ENCODE measurements around the gene ARHGAP42. TPM values are rescaled to one million over a fixed set of nuclear protein-coding genes. Genes with fewer than 3 reads are reported as not detected.

The ARHGAP42 gene
- total and polyA plus RNA-seq, 2 donors = 6.0 to 24.4 TPM

- no peak for DNase-seq (ENCODE audit: low read depth in 6 of 9, low spot score in 9 of 9)
- H3K4me1 ChIP-seq (ENCODE audit: control insufficient read depth in 2 of 2, insufficient read depth in 2 of 2, low read length in 2 of 2) = no peaks in the 10 kb centered on the region
- no peaks in the 10 kb centered on the region for H3K27me3 ChIP-seq (ENCODE audit: control insufficient read depth in 2 of 2, insufficient read depth in 1 of 2, low read length in 1 of 2)
- H3K9me3 ChIP-seq (ENCODE audit: control insufficient read depth in 2 of 2, insufficient read depth in 1 of 2, low read length in 1 of 2) = no peaks in the 10 kb centered on the region
- 98% methylated on average over 2 of the region's 2 CpGs for WGBS
- no peaks in the 10 kb centered on the region for H3K36me3 ChIP-seq (ENCODE audit: control insufficient read depth in 2 of 2, insufficient read depth in 2 of 2, low read length in 1 of 2)
- H3K27ac ChIP-seq (ENCODE audit: low read depth in 1 of 2, low read length in 1 of 2) = no peak overlapping the region
- H3K4me3 ChIP-seq (ENCODE audit: low read length in 2 of 2) = no peak overlapping the region
Measured at GRCh38 chr11:100867606-100868005, 180.5 kb downstream of the ARHGAP42 start.

GRCh38 chr11:100869328-100869727, 182.2 kb downstream of the ARHGAP42 start:
- Histone ChIP-seq H3K36me3 (ENCODE audit: control insufficient read depth in 2 of 2, insufficient read depth in 2 of 2, low read length in 1 of 2) (no peaks in the 10 kb centered on the region), H3K27me3 (ENCODE audit: control insufficient read depth in 2 of 2, insufficient read depth in 1 of 2, low read length in 1 of 2) (no peaks in the 10 kb centered on the region), H3K9me3 (ENCODE audit: control insufficient read depth in 2 of 2, insufficient read depth in 1 of 2, low read length in 1 of 2) (no peaks in the 10 kb centered on the region), H3K4me1 (ENCODE audit: control insufficient read depth in 2 of 2, insufficient read depth in 2 of 2, low read length in 2 of 2) (no peaks in the 10 kb centered on the region), H3K4me3 (ENCODE audit: low read length in 2 of 2) (no peak overlapping the region), H3K27ac (ENCODE audit: low read depth in 1 of 2, low read length in 1 of 2) (no peak overlapping the region)
- DNase-seq (ENCODE audit: low read depth in 6 of 9, low spot score in 9 of 9) = no peak
- 88% methylated on average over 1 of the region's 1 CpG for WGBS

- no peak overlapping the region for H3K27ac ChIP-seq (ENCODE audit: low read depth in 1 of 2, low read length in 1 of 2)
- WGBS = 92% methylated on average over 4 of the region's 4 CpGs
Measured at GRCh38 chr11:100870138-100870537, 183.1 kb downstream of the ARHGAP42 start.

GRCh38 chr11:100872951-100873740, 186.1 kb downstream of the ARHGAP42 start:
- H3K9me3 ChIP-seq (ENCODE audit: control insufficient read depth in 2 of 2, insufficient read depth in 1 of 2, low read length in 1 of 2) = no peaks in the 10 kb centered on the region
- 95% methylated on average over 3 of the region's 3 CpGs for WGBS
- H3K27me3 ChIP-seq (ENCODE audit: control insufficient read depth in 2 of 2, insufficient read depth in 1 of 2, low read length in 1 of 2) = no peaks in the 10 kb centered on the region
- H3K27ac ChIP-seq (ENCODE audit: low read depth in 1 of 2, low read length in 1 of 2) = no peak overlapping the region
- no peaks in the 10 kb centered on the region for H3K4me1 ChIP-seq (ENCODE audit: control insufficient read depth in 2 of 2, insufficient read depth in 2 of 2, low read length in 2 of 2)
- DNase-seq (ENCODE audit: low read depth in 6 of 9, low spot score in 9 of 9) = no peak
- no peak overlapping the region for H3K4me3 ChIP-seq (ENCODE audit: low read length in 2 of 2)
- no peaks in the 10 kb centered on the region for H3K36me3 ChIP-seq (ENCODE audit: control insufficient read depth in 2 of 2, insufficient read depth in 2 of 2, low read length in 1 of 2)

More at GRCh38 chr11:100870138-100870537, 183.1 kb downstream of the ARHGAP42 start:
- Histone ChIP-seq H3K27me3 (ENCODE audit: control insufficient read depth in 2 of 2, insufficient read depth in 1 of 2, low read length in 1 of 2) (no peaks in the 10 kb centered on the region), H3K36me3 (ENCODE audit: control insufficient read depth in 2 of 2, insufficient read depth in 2 of 2, low read length in 1 of 2) (no peaks in the 10 kb centered on the region), H3K4me1 (ENCODE audit: control insufficient read depth in 2 of 2, insufficient read depth in 2 of 2, low read length in 2 of 2) (no peaks in the 10 kb centered on the region), H3K9me3 (ENCODE audit: control insufficient read depth in 2 of 2, insufficient read depth in 1 of 2, low read length in 1 of 2) (no peaks in the 10 kb centered on the region), H3K4me3 (ENCODE audit: low read length in 2 of 2) (no peak overlapping the region)
- no peak for DNase-seq (ENCODE audit: low read depth in 6 of 9, low spot score in 9 of 9)

- no peak overlapping the region for H3K4me3 ChIP-seq (ENCODE audit: low read length in 2 of 2)
- H3K9me3 ChIP-seq (ENCODE audit: control insufficient read depth in 2 of 2, insufficient read depth in 1 of 2, low read length in 1 of 2) = no peaks in the 10 kb centered on the region
- DNase-seq (ENCODE audit: low read depth in 6 of 9, low spot score in 9 of 9) = no peak
- WGBS = 96% methylated on average over 4 of the region's 4 CpGs
- H3K27ac ChIP-seq (ENCODE audit: low read depth in 1 of 2, low read length in 1 of 2) = no peak overlapping the region
- no peaks in the 10 kb centered on the region for H3K4me1 ChIP-seq (ENCODE audit: control insufficient read depth in 2 of 2, insufficient read depth in 2 of 2, low read length in 2 of 2)
- H3K36me3 ChIP-seq (ENCODE audit: control insufficient read depth in 2 of 2, insufficient read depth in 2 of 2, low read length in 1 of 2) = no peaks in the 10 kb centered on the region
- no peaks in the 10 kb centered on the region for H3K27me3 ChIP-seq (ENCODE audit: control insufficient read depth in 2 of 2, insufficient read depth in 1 of 2, low read length in 1 of 2)
Measured at GRCh38 chr11:100874203-100874602, 187.1 kb downstream of the ARHGAP42 start.

GRCh38 chr11:100875521-100875869, 188.4 kb downstream of the ARHGAP42 start:
- H3K9me3 ChIP-seq (ENCODE audit: control insufficient read depth in 2 of 2, insufficient read depth in 1 of 2, low read length in 1 of 2) = no peaks in the 10 kb centered on the region
- no peak for DNase-seq (ENCODE audit: low read depth in 6 of 9, low spot score in 9 of 9)
- no peak overlapping the region for H3K4me3 ChIP-seq (ENCODE audit: low read length in 2 of 2)
- H3K27ac ChIP-seq (ENCODE audit: low read depth in 1 of 2, low read length in 1 of 2) = no peak overlapping the region
- H3K4me1 ChIP-seq (ENCODE audit: control insufficient read depth in 2 of 2, insufficient read depth in 2 of 2, low read length in 2 of 2) = no peaks in the 10 kb centered on the region
- H3K36me3 ChIP-seq (ENCODE audit: control insufficient read depth in 2 of 2, insufficient read depth in 2 of 2, low read length in 1 of 2) = no peaks in the 10 kb centered on the region
- WGBS = 92% methylated on average over 8 of the region's 8 CpGs
- H3K27me3 ChIP-seq (ENCODE audit: control insufficient read depth in 2 of 2, insufficient read depth in 1 of 2, low read length in 1 of 2) = no peaks in the 10 kb centered on the region

- Histone ChIP-seq H3K27ac (ENCODE audit: low read depth in 1 of 2, low read length in 1 of 2) (no peak overlapping the region), H3K4me3 (ENCODE audit: low read length in 2 of 2) (no peak overlapping the region), H3K36me3 (ENCODE audit: control insufficient read depth in 2 of 2, insufficient read depth in 2 of 2, low read length in 1 of 2) (no peaks in the 10 kb centered on the region), H3K4me1 (ENCODE audit: control insufficient read depth in 2 of 2, insufficient read depth in 2 of 2, low read length in 2 of 2) (no peaks in the 10 kb centered on the region), H3K9me3 (ENCODE audit: control insufficient read depth in 2 of 2, insufficient read depth in 1 of 2, low read length in 1 of 2) (no peaks in the 10 kb centered on the region), H3K27me3 (ENCODE audit: control insufficient read depth in 2 of 2, insufficient read depth in 1 of 2, low read length in 1 of 2) (no peaks in the 10 kb centered on the region)
- no peak for DNase-seq (ENCODE audit: low read depth in 6 of 9, low spot score in 9 of 9)
- 82% methylated on average over 3 of the region's 3 CpGs for WGBS
Measured at GRCh38 chr11:100876815-100877520, 189.9 kb downstream of the ARHGAP42 start.

- no peaks in the 10 kb centered on the region for H3K36me3 ChIP-seq (ENCODE audit: control insufficient read depth in 2 of 2, insufficient read depth in 2 of 2, low read length in 1 of 2)
- no peak overlapping the region for H3K27ac ChIP-seq (ENCODE audit: low read depth in 1 of 2, low read length in 1 of 2)
- no peaks in the 10 kb centered on the region for H3K9me3 ChIP-seq (ENCODE audit: control insufficient read depth in 2 of 2, insufficient read depth in 1 of 2, low read length in 1 of 2)
- no peak overlapping the region for H3K4me3 ChIP-seq (ENCODE audit: low read length in 2 of 2)
- H3K27me3 ChIP-seq (ENCODE audit: control insufficient read depth in 2 of 2, insufficient read depth in 1 of 2, low read length in 1 of 2) = no peaks in the 10 kb centered on the region
- 81% methylated on average over 2 of the region's 2 CpGs for WGBS
- DNase-seq (ENCODE audit: low read depth in 6 of 9, low spot score in 9 of 9) = no peak
- H3K4me1 ChIP-seq (ENCODE audit: control insufficient read depth in 2 of 2, insufficient read depth in 2 of 2, low read length in 2 of 2) = no peaks in the 10 kb centered on the region
Measured at GRCh38 chr11:100878474-100878873, 191.4 kb downstream of the ARHGAP42 start.

GRCh38 chr11:100882957-100883356, 195.9 kb downstream of the ARHGAP42 start:
- H3K4me3 ChIP-seq (ENCODE audit: low read length in 2 of 2) = no peak overlapping the region
- DNase-seq (ENCODE audit: low read depth in 6 of 9, low spot score in 9 of 9) = no peak
- H3K9me3 ChIP-seq (ENCODE audit: control insufficient read depth in 2 of 2, insufficient read depth in 1 of 2, low read length in 1 of 2) = no peaks in the 10 kb centered on the region
- no peaks in the 10 kb centered on the region for H3K27me3 ChIP-seq (ENCODE audit: control insufficient read depth in 2 of 2, insufficient read depth in 1 of 2, low read length in 1 of 2)
- WGBS = 94% methylated on average over 1 of the region's 1 CpG
- no peaks in the 10 kb centered on the region for H3K4me1 ChIP-seq (ENCODE audit: control insufficient read depth in 2 of 2, insufficient read depth in 2 of 2, low read length in 2 of 2)
- H3K36me3 ChIP-seq (ENCODE audit: control insufficient read depth in 2 of 2, insufficient read depth in 2 of 2, low read length in 1 of 2) = no peaks in the 10 kb centered on the region
- no peak overlapping the region for H3K27ac ChIP-seq (ENCODE audit: low read depth in 1 of 2, low read length in 1 of 2)
